IPS-18c (cell line): ENCODE measurements around the gene HOMER2.

ENCODE experiments used
- H3K4me3 ChIP-seq: 2 replicates; pipeline ENCODE4 v1.7.0; 2013; ENCODE audit warnings: low read depth, mild to moderate bottlenecking, low read length, moderate library complexity; ENCODE audit not compliant: insufficient read depth
- H3K9me3 ChIP-seq: one replicate; pipeline ENCODE4 v1.6.1; 2013; ENCODE audit warnings: mild to moderate bottlenecking, low read length, moderate library complexity; ENCODE audit not compliant: control insufficient read depth, insufficient read depth

Gene HOMER2

DNA sequence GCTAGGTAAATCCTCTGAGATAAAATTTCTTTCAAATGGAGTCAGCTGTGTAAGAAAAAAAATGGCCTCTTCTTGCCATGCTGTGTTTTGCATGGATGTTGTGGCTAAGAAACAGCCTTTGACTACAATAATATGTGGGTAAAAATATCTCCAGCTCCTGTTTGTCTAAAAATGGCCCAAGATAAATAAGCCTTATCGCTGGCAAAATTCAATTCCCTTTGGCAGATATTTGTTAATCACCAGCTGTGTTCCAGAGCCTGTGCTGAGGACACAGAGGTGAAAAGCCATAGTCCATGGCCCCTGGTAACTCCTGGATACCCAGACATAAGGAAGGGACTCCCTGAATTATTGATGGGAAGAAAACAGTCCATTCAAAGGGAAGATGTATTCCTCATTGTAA, 18.2 kb upstream of the HOMER2 start:
- Histone ChIP-seq H3K9me3 (no peaks in the 10 kb centered on the region), H3K4me3 (no peak overlapping the region)

DNA sequence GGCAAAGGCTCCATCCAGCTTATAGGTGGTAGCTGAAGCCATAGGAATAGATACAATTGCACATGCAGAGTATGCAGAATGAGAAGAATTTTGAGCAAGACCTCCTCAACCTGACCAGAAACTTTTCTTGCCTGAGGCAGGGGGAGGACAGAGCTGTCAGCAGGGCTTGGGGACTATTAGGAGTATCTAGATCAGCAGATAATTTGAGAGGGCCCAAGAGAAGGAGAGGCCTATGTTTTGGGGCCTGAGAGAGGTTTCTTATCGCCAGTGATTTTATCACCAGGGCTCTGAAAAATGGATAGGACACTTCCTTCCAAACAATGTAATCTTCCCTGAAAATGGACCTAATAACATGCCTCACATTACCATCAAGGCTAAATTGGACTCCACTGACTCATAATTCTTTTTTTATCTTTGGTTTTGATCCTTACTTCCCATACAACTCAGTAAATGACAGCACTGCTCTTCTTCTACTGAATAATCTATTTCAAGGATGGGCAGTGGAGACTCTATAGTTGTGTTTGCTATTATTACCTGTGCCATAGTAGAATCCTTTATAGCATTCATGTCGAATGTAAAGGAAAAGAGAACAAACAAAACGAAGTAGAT, 17.7 kb upstream of the HOMER2 start:
- Histone ChIP-seq H3K9me3 (no peaks in the 10 kb centered on the region), H3K4me3 (no peak overlapping the region)

DNA sequence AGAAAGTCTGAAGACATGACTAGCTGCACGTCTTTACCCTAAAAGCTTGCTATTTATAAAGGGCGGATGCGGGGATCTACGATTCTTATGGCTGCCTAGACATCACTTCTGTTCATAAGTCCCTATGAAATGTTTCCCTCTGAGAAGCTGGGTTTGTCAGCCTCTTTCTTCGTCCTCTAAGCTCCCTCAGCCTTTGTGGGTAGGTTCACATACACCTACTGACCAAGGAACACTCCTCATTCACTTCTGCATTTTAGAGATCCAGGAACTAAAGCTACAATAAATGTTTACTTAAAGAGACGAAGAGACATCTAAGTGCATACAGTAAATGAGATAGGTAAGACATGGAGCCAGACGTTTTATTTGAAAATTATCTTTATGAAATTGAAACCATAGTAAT, 16.8 kb upstream of the HOMER2 start:
- Histone ChIP-seq H3K9me3 (no peaks in the 10 kb centered on the region), H3K4me3 (no peak overlapping the region)

DNA sequence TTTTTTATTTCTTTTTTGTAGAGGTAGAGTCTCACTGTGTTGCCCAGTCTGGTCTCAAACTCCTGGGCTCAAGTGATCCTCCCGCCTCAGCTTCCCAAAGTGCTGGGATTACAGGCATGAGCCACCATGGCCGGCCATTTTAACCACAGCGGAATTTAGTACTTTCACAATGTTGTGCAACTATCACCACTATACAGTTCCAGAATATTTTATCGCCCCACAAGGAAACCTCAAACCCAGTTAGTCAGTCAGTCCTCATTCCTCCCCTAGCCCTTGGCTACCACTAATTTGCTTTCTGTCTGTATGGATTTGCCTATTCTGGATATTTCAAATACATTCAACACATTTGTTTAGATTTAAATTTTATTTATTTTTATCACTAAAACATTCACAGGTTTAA, 15.5 kb upstream of the HOMER2 start:
- H3K4me3 ChIP-seq, result no peak overlapping the region
- H3K9me3 ChIP-seq, result no peaks in the 10 kb centered on the region

DNA sequence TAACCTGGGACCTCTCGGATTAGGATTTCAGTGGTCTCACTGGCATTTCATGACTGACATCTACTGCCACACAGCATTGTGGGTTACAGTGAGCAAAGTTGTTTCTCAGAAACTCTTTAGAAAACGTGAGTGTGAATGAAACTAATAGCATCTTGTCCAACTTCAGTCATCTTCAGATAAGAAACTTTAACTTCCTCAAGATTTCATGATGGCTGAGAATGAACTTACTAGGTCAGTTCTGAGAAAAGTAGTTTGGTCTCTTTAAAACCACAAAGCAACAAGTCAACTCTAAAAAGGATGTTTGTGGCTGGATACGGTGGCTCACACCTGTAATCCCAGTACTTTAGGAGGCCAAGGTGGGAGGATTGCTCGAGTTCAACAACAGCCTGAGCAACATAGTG, 14.2 kb upstream of the HOMER2 start:
- H3K9me3 ChIP-seq, result no peaks in the 10 kb centered on the region

DNA sequence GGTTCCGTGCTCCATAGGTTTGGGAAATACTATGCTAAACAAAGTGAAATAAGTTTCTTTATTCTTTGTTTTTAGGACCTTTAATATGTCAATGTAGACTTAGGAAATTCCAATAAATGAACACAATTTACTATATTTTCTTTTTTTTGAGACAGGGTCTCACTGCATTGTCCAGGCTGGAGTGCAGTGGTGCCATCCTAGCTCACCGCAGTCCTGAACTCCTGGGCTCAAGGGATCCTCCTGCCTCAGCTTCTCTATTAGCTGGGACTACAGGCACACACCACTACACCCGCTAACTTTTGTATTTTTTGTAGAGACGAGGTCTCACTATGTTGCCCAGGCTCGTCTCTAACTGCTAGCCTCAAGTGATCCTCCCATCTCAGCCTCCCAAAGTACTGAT, 12.4 kb upstream of the HOMER2 start:
- H3K9me3 ChIP-seq, result no peaks in the 10 kb centered on the region
- H3K4me3 ChIP-seq, result no peak overlapping the region

More for the DNA sequence above, 14.2 kb upstream of the HOMER2 start:
- H3K4me3 ChIP-seq, result no peak overlapping the region

DNA sequence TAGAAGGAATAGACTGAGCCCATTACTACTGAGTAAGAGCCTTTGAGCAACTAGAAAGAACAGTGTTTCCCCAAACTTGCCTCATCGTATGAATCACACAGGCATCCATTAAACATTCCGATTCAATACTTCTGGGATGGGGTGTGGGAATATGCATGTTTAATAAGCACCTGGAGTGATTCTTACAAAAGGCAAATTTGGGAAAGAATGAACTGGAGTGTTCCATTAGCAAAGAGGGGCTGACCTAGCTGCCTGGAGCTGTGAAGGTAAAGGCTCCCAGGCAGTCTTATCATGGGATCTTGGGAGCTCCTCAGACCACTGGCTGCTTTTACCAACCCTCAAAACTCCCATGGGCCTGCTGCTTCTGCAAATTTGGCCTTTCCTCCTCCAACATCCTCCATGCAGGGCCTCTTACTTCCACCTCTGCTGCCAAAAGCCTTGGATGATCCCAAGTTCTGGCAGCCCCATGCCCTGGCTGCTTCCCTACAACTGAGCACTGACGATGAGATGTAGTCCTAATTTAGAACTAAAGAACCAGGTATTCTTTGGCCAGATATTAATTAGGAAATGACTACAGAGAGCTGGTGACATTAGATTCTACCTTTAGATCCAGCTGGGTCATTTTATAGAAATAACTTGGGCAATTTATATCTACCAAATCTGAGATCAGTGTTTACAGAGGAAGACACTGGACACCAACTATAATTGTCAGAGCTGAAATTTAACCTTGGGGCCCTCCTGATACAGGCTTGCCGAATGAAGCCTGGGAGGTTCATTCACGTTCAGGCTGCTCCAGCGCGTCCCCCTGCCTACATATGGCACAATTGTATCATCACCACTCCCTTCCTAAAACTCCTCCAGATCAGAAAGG, 11.2 kb upstream of the HOMER2 start:
- H3K4me3 ChIP-seq, result no peak overlapping the region
- no peaks in the 10 kb centered on the region for H3K9me3 ChIP-seq

DNA sequence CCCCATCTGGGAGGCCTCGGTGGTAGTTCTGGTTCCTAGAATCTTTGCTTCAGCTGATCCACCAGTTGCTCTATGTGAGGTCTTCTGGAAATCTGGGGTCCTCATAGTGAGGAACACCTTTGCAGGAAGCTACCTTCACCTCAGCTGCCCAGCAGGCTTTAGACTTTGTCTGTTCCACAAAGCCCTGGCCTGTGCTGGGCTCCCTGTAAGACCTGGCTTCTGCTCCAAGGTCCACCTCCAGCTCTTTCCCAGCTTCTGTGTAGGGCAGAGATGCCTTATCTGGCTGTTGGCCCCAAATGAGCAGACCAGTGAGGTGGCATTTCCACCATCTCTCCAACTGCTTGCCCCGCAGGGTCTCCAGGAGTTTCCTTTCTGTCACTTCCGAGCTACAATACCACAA, 8.2 kb upstream of the HOMER2 start:
- Histone ChIP-seq H3K9me3 (no peaks in the 10 kb centered on the region), H3K4me3 (no peak overlapping the region)

DNA sequence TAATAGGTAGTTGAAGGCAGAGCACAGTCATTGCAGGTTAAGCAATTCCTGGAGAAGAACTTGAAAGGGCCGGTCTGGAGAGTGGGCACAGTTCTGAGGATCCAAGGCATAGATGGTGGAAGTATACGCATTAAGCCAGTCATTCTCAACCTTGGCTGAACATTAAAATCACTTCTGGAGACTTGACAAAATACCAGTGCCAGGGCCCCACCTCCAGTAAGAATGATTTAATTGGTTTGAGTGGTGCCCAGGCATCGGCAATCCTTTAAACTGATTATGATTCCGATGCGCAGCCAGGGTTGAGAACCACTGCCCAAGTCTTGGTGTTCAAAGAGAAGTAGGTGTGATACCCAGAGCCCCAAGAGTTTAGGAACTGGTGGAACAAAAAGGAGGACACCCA, 6.9 kb upstream of the HOMER2 start:
- H3K4me3 ChIP-seq, result no peak overlapping the region

DNA sequence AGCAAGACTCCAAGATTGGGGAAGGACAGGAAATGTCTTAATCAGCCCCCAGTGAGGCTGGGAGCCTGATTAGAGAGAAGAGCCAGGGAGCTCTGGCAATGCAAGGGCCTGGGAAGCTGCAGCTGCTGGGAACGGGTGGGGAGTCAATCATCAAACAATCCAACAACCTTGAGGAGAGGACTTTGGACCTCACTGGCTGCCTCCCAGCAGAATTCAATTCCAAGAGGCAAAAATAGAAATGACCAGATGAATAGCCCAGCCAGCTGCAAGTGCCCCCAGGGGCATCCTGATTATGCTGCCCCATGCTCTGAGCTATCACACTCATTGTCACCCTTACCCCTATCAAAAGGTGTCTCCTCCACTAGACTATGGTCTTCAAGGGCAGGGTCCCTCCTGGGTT, 6.1 kb upstream of the HOMER2 start:
- H3K9me3 ChIP-seq, result no peaks in the 10 kb centered on the region
- H3K4me3 ChIP-seq, result no peak overlapping the region

More for the DNA sequence above, 6.9 kb upstream of the HOMER2 start:
- H3K9me3 ChIP-seq, result no peaks in the 10 kb centered on the region

DNA sequence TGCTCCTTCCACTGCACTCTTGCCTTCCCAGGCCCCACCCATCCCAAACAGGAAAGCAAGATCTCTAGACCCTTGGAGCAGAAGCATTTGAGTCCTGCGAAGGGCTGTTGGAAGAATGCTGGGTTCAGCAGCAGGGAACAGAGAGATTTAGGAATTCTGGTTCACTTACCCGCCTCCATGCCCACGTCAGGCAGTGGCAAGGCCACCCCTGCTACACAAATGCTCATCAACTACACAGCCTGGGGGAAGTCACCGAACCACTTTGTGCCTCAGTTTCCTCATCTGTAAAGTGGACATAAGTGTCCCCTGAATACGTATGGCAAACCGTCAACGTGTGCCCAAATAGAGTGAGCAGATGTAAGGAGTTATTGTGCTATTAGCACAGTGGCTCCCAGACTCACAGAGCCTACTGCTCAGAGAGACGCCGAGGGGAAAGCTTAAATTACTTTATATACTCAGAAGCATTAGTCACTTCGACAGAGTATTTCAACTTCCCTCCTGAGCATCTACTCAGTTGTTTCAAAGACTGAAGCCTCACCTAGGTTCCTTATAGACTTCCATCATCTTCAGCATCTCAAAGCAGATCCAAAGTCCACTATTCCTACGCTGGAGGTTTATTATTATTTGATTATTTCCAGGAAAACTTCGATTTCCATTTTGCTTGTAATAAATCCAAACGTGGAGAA, 905 bp downstream of the HOMER2 start:
- no peaks in the 10 kb centered on the region for H3K9me3 ChIP-seq
- H3K4me3 ChIP-seq, result peak overlapping the region; percentile 73; the same call in 1 of the 2 replicates

DNA sequence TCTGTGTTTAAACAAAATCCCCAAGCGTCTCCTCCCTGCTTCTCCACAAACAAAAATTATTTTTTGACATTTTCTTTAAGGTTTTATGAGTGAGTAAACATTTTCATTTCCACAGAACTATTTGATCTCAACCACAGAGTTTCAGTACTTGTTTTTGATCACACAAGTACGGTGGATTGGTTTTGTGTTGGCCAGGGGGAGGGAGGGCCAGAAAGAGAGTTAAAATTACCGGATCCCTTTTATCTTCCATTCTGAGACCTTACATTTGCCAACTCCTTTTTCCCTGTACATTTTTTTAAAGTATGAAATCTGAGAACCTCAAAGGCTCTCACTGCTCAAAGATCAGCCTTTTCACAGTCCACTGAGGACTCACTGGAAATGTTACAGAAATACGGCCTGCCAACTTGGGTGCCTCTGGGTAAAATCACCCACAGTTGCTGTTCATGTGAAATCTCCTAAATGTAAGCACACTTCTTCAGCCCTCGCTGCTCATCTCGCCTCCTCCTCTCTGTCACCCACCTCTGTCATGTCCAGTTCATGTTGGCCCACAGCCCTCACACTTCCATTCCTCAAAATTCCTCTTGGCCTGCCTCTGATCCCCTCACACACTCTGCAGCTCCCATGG, 1.7 kb downstream of the HOMER2 start:
- Histone ChIP-seq H3K9me3 (no peaks in the 10 kb centered on the region), H3K4me3 (no peak overlapping the region)

DNA sequence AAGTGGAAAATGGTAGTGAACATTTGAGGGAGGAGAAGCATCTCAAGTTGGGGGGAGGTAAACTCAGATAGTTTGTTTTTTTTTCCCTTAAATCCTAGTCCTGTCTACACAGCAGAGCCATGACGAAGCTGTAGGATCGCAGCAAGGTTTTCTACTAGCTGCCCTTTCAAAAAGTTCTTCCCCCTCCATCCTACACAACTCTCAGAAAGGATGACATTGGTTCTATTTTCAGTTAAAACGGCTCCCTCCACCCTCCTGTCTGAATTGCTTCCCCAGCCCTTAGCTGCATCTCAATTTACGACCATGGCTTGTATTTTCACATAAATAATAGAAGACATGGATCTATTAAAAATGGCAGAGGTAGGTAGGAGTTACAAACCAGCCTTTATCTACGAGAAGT, 2.2 kb downstream of the HOMER2 start:
- H3K9me3 ChIP-seq, result no peaks in the 10 kb centered on the region
- no peak overlapping the region for H3K4me3 ChIP-seq

DNA sequence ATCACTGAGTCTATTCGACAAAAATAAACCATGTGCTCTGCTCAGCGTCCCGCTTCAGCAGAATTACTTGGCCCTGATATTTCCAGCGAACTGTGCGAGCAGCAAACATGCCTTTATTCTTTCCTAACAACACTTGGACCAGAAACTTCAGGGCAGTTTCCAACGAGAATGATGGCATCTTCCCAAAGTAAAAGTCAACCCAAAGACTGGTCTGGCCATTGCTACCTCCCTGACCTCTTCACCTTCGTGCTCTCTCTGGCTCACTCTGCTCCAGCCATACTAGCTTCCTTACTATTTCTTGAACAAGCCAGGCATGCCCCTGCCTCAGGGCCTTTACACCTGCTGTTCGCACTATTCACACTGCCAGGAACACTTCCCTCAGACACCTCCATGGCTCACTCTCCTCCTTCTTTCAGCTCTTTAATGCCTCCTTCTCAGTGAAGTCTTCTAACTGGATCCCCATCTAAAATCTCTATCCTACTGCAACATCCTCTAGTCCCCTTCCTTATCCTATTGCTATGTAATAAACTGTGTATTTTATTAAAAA, 6.3 kb downstream of the HOMER2 start:
- no peak overlapping the region for H3K4me3 ChIP-seq
- no peaks in the 10 kb centered on the region for H3K9me3 ChIP-seq

DNA sequence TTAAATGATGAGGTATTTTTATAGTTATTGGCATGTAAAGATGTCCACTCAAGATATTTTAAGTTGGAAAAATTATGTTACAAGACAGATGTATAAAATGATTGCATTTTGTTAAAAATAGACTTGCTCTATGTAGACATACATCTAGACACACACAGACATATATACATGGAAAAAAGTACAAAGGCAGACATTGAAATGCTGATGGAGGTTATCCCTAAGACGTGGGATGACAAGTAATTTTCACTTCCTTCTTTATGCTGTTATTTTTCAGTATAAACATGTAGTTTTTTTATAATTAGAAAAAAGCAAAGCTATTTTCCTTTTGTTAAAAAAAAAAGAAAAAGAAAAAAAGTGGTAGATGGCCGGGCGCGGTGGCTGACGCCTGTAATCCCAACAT, 7.2 kb downstream of the HOMER2 start:
- Histone ChIP-seq H3K9me3 (no peaks in the 10 kb centered on the region), H3K4me3 (no peak overlapping the region)

DNA sequence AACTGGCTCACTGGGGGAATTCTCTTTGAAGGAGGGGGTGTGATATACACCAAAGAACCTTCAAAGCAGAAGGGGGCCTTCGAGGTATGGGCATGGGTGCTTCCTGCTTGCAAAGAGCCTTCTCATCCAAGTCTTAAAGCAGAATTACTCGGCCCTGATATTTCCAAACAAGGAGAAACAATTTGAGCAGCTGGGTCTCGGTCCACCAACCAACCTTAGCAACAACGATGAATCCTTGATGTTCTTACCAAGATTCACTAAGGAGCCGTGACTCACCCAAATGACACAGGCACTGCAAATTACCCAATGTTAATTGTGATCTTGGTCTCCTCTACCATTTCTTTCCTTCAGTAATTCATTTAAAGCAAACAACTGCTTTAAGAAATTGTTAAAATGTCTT, 7.7 kb downstream of the HOMER2 start:
- Histone ChIP-seq H3K9me3 (no peaks in the 10 kb centered on the region), H3K4me3 (no peak overlapping the region)

DNA sequence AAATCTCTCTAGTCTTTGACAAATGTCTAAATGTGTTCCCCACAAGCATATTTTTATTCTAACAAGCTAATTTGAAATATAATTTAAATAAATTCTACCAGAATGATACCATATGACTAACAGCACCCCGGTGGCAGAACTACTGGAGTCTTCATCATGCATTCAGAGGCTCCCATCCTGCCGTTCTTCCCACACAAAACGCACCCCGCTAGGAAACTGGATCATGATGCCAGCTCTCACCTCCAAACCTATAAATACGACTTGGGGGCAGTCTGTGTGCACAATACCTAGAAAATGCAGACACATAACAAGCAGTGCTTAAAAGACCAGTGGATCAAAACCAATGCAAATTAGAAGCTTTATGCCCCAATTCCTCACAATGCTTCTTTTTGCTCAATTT, 8.5 kb downstream of the HOMER2 start:
- Histone ChIP-seq H3K9me3 (no peaks in the 10 kb centered on the region), H3K4me3 (no peak overlapping the region)
